ENCODE results near the gene RBM43.

GRCh38 chr2:151291224-151291623 is 29.6 kb upstream of the RBM43 start:
- TF ChIP-seq CTCF (IDR thresholded peaks at IDR 0.05): no peak
- TF ChIP-seq POLR2A (IDR thresholded peaks at IDR 0.05): no peak
